Esophagus muscularis mucosa (tissue), 4 donors: ENCODE measurements around the gene RBM12. TPM values are rescaled to one million over a fixed set of nuclear protein-coding genes. Genes with fewer than 3 reads are reported as not detected.
"Not testable (repeated sequence)": the region's sequence is repeated elsewhere in the genome, so short reads cannot be mapped to it uniquely, and the experiment has no call there.

Experiments
- DNase-seq: peaks from one replicate; pipeline ENCODE4 v3.0.0-alpha.2; 2017; ENCODE audit errors: extremely low spot score
- H3K27ac ChIP-seq, 4 donors: fragments of 200-600 bp; sonication (generic); replicated peaks in 1 of 4; 1 replicate in 3 of 4; 2 replicates in 1 of 4; pipeline ENCODE4 v1.5.1; 2016 to 2019; ENCODE audit warnings: mild to moderate bottlenecking in 1 of 4
- H3K27me3 ChIP-seq, 4 donors: fragments of 200-600 bp; sonication (generic); one replicate each; pipeline versions ENCODE4 v1.5.1 to v1.6.0; 2016 to 2019
- H3K36me3 ChIP-seq, 4 donors: fragments of 200-600 bp; sonication (generic); one replicate each; pipeline ENCODE4 v1.5.1; 2016 to 2019
- H3K4me1 ChIP-seq, 4 donors: fragments of 200-600 bp; sonication (generic); one replicate each; pipeline ENCODE4 v1.5.1; 2016 to 2019
- H3K4me3 ChIP-seq, 4 donors: fragments of 200-600 bp; sonication (generic); 1 replicate in 2 of 4; 2 replicates in 2 of 4; pipeline ENCODE4 v1.5.1; 2016 to 2019; ENCODE audit warnings: mild to moderate bottlenecking in 4 of 4, moderate library complexity in 1 of 4
- H3K9me3 ChIP-seq, 4 donors: fragments of 200-600 bp; sonication (generic); 1 replicate in 3 of 4; 2 replicates in 1 of 4; pipeline ENCODE4 v1.5.1; 2016 to 2019
- EP300 ChIP-seq: sonication (generic); formaldehyde crosslinking; IDR thresholded peaks from one replicate; pipeline ENCODE4 v1.6.1; 2017; ENCODE audit warnings: antibody characterized with exemption
- POLR2A ChIP-seq: fragments of 450-650 bp; IDR thresholded peaks from one replicate; pipeline ENCODE4 v1.6.1; 2017; ENCODE audit warnings: antibody characterized with exemption, moderate library complexity, mild to moderate bottlenecking, low read depth
- POLR2AphosphoS5 ChIP-seq, 2 donors: sonication (generic); formaldehyde crosslinking; IDR thresholded peaks; one replicate each; pipeline ENCODE4 v1.6.1; 2017; ENCODE audit warnings: antibody characterized with exemption in 2 of 2
- WGBS: methylation state at CpG from one replicate; pipeline ENCODE4 v1.1.5; 2018; 5-methylcytosine and 5-hydroxymethylcytosine counted together
- intact Hi-C: fragments of 100-400 bp; cut with DNase I; formaldehyde crosslinking; loops from one replicate; pipeline ENCODE4 v1.15.1; 2023
- total RNA-seq, 4 donors: library from RNA; depleted of rRNA; stranded (reverse); fragments of >200 nt; gene quantifications; one replicate each; pipeline versions ENCODE4 v1.1.0 to v1.2.1, GENCODE V29; 2016
- TF ChIP-seq, protein P1 (sequence below), 3 experiments: fragments of 200-600 bp in 2 of 3; fragments of 450-650 bp in 1 of 3; sonication (generic) in 2 of 3; IDR thresholded peaks; one replicate each; pipeline ENCODE4 v1.5.1; 2017 to 2019; ENCODE audit warnings: antibody characterized with exemption in 3 of 3, mild to moderate bottlenecking in 2 of 3, moderate library complexity in 1 of 3

The RBM12 gene
- total RNA-seq, 4 donors from 2014 or later, result 21.0 to 30.6 (median 24.0) TPM

DNA sequence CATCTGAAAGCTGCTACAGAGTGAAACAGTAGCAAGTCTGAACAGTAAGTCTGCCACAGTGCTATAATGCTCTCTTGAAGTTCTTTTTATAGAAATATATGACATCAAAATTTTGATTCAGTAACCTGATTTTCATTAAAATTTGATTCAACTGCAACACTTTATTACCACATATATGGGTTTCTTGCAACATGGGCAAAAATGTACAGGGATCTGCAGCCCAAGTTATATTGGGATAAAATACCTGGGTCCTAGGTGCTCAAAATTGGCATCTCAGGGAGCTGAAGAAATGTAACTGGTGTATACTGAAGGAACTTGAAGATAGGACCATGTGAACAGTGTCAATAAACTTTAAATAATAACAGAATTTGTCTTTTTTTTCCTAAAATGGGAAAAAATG, 45.3 kb upstream of the RBM12 start:
- H3K4me1 ChIP-seq, result peaks cover 16 to 51% (median 49%) of the 10 kb centered on the region in 4 donors
- H3K27ac ChIP-seq, result no peak overlapping the region
- DNase-seq, result no peak
- intact Hi-C loops, result no loop called here
- H3K27me3 ChIP-seq, result no peaks in the 10 kb centered on the region
- TF ChIP-seq POLR2A (no peak), EP300 (no peak), POLR2AphosphoS5 (IDR thresholded peaks at IDR 0.05) (no peak)
- TF ChIP-seq, protein P1, sequence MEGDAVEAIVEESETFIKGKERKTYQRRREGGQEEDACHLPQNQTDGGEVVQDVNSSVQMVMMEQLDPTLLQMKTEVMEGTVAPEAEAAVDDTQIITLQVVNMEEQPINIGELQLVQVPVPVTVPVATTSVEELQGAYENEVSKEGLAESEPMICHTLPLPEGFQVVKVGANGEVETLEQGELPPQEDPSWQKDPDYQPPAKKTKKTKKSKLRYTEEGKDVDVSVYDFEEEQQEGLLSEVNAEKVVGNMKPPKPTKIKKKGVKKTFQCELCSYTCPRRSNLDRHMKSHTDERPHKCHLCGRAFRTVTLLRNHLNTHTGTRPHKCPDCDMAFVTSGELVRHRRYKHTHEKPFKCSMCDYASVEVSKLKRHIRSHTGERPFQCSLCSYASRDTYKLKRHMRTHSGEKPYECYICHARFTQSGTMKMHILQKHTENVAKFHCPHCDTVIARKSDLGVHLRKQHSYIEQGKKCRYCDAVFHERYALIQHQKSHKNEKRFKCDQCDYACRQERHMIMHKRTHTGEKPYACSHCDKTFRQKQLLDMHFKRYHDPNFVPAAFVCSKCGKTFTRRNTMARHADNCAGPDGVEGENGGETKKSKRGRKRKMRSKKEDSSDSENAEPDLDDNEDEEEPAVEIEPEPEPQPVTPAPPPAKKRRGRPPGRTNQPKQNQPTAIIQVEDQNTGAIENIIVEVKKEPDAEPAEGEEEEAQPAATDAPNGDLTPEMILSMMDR (IDR thresholded peaks at IDR 0.05), result no peak
- no peak overlapping the region for H3K4me3 ChIP-seq
- H3K36me3 ChIP-seq, result peaks cover 40 to 99% (median 86%) of the 10 kb centered on the region in 4 donors
- no peaks in the 10 kb centered on the region for H3K9me3 ChIP-seq

DNA sequence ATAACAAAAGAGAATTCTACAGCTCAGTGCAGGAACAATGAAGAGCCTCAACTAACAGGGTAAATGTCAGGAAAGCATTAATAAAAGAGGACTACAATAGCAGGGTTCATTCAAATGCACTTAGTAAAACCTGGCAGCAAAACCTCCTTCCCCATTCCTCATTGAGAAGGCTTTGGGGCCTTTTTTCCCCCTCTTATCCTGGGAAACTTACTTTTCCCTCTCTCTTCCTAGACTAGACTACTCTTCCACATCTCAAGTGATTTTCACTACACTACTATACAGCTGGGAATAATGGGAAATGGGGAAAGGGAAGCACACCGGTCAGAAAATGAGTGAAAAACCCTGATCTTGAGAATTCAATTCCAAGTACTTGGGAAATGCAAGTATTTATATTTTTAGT, 44.6 kb upstream of the RBM12 start:
- no peaks in the 10 kb centered on the region for H3K9me3 ChIP-seq
- H3K36me3 ChIP-seq, result peaks cover 41 to 99% (median 86%) of the 10 kb centered on the region in 4 donors
- WGBS, result 80% methylated on average over 1 of the region's 1 CpG
- peak overlapping the region in 2 of 4 donors; percentile 1 to 28 for H3K27ac ChIP-seq
- intact Hi-C loops, result loop anchor here (10.0 kb wide), 1 partner anchor 176 kb away; no protein-coding TSS in a partner anchor
- TF ChIP-seq EP300, result no peak
- TF ChIP-seq POLR2AphosphoS5 (IDR thresholded peaks at IDR 0.05), result peak in 1 of 2 donors; percentile 28
- H3K27me3 ChIP-seq, result no peaks in the 10 kb centered on the region
- peaks cover 16 to 46% (median 45%) of the 10 kb centered on the region in 4 donors for H3K4me1 ChIP-seq
- no peak overlapping the region for H3K4me3 ChIP-seq
- DNase-seq, result no peak

DNA sequence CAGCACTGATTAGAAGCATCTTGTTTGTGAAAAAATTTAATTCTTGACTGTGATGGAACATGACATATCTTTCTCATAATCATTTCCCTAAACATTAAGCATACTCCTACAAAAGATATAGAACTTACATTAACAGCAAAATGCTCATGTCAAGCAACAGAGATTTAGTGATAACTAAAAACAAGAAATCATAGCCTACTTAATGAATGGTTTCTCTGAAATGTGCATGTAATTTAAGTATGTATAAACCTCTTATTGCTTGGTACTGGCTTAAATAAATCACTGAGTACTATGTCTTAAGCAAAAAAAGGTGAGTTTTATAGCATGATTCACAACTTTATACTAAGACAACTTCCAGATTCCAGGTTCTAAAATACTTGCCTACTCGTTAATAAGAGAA, 43.8 kb upstream of the RBM12 start:
- no peaks in the 10 kb centered on the region for H3K27me3 ChIP-seq
- H3K36me3 ChIP-seq, result peaks cover 41 to 99% (median 86%) of the 10 kb centered on the region in 4 donors
- no peak overlapping the region for H3K4me3 ChIP-seq
- H3K4me1 ChIP-seq, result peaks cover 16 to 42% (median 41%) of the 10 kb centered on the region in 4 donors
- no peaks in the 10 kb centered on the region for H3K9me3 ChIP-seq
- no peak overlapping the region for H3K27ac ChIP-seq
- intact Hi-C loops, result loop anchor here (10.0 kb wide), 1 partner anchor 176 kb away; no protein-coding TSS in a partner anchor
- WGBS, result 42% methylated on average over 1 of the region's 1 CpG
- TF ChIP-seq, protein P1 (IDR thresholded peaks at IDR 0.05), result no peak
- TF ChIP-seq POLR2AphosphoS5 (IDR thresholded peaks at IDR 0.05), result no peak
- TF ChIP-seq POLR2A, result no peak
- no peak for TF ChIP-seq EP300
- no peak for DNase-seq

DNA sequence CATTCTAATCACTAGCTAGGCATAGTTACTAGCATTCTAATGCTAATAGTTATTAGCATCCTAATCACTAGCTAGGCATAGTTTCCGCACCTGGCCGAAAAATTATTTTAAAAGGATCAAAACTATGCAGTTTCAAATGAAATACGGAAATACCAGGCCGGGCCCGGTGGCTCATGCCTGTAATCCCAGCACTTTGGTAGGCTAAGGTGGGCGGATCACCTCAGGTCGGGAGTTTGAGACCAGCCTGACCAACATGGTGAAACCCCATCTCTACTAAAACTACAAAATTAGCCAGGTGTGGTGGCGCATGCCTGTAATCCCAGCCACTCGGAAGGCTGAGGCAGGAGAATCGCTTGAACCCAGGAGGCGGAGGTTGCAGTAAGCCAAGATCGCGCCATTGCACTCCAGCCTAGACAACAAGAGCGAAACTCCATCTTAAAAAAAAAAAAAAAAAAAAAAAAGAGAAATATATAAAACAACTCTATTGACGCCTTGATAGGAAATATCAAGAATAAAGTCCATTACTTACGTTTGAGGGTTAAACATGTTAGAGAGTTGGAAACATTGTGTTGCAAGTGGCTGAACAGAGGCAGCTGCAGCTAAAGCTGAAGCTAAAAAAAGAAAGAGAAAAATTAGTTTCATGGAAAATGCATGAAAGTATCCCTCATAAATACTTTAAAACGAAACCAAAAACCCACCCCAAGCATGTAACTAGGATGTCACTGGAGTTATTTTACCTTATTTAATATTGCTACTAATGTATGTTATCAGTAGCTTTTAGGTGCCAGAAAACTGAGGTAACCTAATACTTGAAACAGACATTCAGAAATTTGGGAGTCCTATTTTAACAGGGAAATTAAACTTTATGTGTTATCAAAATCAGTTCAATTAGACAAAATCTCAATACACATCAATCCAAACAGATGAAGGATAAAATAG, 42.2 kb upstream of the RBM12 start:
- Histone ChIP-seq H3K36me3 (peaks cover 41 to 99% (median 86%) of the 10 kb centered on the region in 4 donors), H3K4me1 (peaks cover 13 to 42% (median 38%) of the 10 kb centered on the region in 4 donors)
- not testable (repeated sequence) for DNase-seq, H3K27me3 ChIP-seq, H3K27ac ChIP-seq, H3K4me3 ChIP-seq, H3K9me3 ChIP-seq
- intact Hi-C loops, result loop anchor here (10.0 kb wide), 1 partner anchor 178 kb away; no protein-coding TSS in a partner anchor
- WGBS, result 90% methylated on average over 17 of the region's 17 CpGs

DNA sequence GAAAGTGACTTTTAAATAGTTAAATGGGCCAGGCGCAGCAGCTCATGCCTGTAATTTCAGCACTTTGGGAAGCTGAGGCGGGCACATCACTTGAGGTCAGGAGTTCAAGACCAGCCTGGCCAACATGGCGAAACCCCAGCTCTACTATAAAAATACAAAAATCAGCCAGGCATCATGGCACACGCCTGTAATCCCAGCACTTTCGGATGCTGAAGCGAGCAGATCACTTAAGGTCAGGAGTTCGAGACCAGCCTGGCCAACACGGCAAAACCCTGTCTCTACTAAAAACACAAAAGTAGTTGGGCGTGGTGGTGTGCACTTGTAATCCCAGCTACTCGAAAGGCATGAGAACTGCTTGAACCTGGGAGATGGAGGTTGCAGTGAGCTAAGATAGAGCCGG, 41.2 kb upstream of the RBM12 start:
- intact Hi-C loops, result loop anchor here (10.0 kb wide), 1 partner anchor 179 kb away; no protein-coding TSS in a partner anchor
- not testable (repeated sequence) for DNase-seq, H3K27me3 ChIP-seq, H3K4me3 ChIP-seq, H3K27ac ChIP-seq, H3K9me3 ChIP-seq
- 81% methylated on average over 11 of the region's 11 CpGs for WGBS
- peak in 1 of 2 donors; percentile 8 for TF ChIP-seq POLR2AphosphoS5 (IDR thresholded peaks at IDR 0.05)
- H3K36me3 ChIP-seq, result peaks cover 41 to 98% (median 86%) of the 10 kb centered on the region in 4 donors
- peaks cover 6 to 40% (median 29%) of the 10 kb centered on the region in 4 donors for H3K4me1 ChIP-seq

DNA sequence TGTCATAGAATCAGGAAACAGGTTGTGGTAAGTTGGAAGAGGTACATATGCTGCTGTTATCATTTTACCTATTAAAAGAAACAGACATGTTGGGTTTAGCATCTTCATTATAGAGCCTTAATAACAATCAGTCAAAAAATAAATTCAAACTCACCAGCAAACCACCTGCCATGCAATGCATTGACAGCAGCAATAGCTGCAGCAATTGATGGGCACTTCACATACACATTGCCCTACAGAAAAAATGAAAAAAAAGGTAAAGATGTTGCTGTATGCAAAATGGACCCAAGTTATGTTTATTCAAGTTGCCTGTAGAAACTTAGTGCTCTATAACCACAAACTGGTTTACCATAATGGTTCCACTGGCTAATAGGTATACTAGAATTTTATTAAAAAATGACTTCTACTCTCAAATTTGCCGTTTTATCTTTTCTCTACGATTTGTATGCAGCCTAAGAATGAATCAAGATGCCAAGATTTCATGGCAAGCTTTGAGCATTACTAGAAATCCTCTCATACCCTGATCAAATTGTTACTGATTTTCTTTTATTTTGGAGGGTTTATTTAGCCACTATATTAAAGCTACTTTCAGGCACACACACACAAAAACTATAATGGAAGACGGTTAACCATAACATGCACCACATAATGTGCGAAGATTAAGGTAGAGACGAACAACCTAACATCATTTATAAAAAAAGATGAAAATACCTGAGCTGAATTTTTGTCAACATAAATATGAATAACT, 40.0 kb upstream of the RBM12 start:
- Histone ChIP-seq H3K27ac (no peak overlapping the region), H3K27me3 (no peaks in the 10 kb centered on the region), H3K4me3 (no peak overlapping the region), H3K36me3 (peaks cover 41 to 89% (median 76%) of the 10 kb centered on the region in 4 donors), H3K9me3 (no peaks in the 10 kb centered on the region), H3K4me1 (peaks cover 11 to 40% (median 27%) of the 10 kb centered on the region in 4 donors)
- intact Hi-C loops, result loop anchor here (10.0 kb wide), 1 partner anchor 180 kb away; no protein-coding TSS in a partner anchor
- 81% methylated on average over 5 of the region's 5 CpGs for WGBS
- DNase-seq, result no peak
- TF ChIP-seq POLR2AphosphoS5 (IDR thresholded peaks at IDR 0.05), result no peak
- TF ChIP-seq EP300, result no peak
- TF ChIP-seq, protein P1 (IDR thresholded peaks at IDR 0.05), result no peak
- TF ChIP-seq POLR2A, result no peak
